GM10266 (cell line): Measurements from ENCODE around the gene CEBPA.

ENCODE experiments used
- DNase-seq: peaks from one replicate; pipeline ENCODE4 v3.0.0; 2012; ENCODE audit errors: extremely low spot score
- TF ChIP-seq, protein P1 (sequence below): IDR thresholded peaks from 2 replicates; pipeline ENCODE4 v1.5.1; 2012; ENCODE audit warnings: mild to moderate bottlenecking, low read depth; ENCODE audit not compliant: control insufficient read depth, insufficient read depth; ENCODE audit errors: missing control alignments

Gene CEBPA

DNA sequence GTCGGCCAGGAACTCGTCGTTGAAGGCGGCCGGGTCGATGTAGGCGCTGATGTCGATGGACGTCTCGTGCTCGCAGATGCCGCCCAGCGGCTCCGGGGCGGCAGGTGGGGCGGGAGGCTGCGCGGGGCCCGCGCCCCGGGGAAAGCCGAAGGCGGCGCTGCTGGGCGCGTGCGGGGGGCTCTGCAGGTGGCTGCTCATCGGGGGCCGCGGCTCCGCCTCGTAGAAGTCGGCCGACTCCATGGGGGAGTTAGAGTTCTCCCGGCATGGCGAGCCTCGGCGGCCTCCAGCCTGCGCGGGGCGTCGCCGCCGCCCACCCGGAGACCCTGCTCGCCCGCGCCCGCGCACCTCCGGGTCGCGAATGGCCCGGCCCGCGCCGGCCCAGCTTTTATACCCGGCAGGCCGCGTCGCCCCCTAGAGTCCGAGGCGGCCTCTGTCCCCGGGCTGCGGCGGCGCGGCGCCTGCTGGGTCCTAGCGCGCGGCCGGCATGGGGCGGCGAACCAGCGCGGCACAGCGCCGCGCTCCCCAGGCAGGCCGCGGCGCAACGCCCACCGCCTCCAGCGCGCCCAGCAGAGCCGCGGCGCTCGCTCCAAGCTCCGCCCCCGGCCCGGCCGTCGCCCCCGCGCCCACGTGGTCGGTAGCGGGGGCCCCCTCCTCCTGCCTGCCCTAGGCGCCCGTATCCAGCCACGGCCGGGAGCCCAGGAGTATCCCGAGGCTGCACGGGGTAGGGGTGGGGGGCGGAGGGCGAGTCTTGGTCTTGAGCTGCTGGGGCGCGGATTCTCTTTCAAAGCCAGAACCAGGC is at the start of gene CEBPA:
Gene CEBPA, minus strand, starts transcription at position 360 of the 799 bp plus-strand sequence. Its CDS starts 120 bp downstream, at position 240.
- TF ChIP-seq, protein P1, sequence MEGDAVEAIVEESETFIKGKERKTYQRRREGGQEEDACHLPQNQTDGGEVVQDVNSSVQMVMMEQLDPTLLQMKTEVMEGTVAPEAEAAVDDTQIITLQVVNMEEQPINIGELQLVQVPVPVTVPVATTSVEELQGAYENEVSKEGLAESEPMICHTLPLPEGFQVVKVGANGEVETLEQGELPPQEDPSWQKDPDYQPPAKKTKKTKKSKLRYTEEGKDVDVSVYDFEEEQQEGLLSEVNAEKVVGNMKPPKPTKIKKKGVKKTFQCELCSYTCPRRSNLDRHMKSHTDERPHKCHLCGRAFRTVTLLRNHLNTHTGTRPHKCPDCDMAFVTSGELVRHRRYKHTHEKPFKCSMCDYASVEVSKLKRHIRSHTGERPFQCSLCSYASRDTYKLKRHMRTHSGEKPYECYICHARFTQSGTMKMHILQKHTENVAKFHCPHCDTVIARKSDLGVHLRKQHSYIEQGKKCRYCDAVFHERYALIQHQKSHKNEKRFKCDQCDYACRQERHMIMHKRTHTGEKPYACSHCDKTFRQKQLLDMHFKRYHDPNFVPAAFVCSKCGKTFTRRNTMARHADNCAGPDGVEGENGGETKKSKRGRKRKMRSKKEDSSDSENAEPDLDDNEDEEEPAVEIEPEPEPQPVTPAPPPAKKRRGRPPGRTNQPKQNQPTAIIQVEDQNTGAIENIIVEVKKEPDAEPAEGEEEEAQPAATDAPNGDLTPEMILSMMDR: peak; percentile 68
- peak; percentile 93 for DNase-seq

DNA sequence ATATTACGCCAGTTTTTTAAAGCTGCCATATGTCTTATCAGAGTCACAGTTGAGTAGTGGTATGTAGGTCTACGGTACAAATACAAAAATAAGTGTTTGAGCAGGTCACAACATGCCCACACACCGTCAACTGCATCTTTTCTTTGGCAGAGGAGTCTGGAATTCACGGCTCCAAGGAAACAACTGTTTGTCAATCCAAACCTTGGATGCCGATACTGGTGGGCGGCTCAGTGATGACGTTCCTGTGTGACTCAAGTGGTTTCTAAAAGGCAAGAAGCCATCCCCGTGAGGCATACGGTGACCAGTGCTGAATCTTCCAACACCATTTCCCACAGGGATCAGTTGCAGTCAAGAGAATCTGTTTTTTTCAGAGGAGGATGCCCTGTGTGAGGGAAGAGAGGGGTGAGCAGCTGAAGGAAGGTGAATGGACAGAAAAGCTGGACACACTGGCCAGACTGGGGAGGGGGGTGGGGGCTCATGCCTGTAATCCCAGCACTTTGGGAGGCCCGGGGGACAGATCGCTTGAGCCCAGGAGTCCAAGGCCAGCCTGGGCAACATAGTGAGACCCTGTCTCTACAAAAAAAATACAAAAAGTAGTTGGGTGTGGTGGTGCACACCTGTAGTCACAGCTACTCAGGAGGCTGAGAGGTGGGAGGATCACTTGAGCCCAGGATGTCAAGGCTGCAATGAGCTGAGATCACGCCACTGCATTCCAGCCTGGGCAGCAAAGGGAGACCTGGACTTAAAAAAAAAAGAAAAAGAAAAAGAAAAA is 48.4 kb upstream of the CEBPA start:
- no peak for DNase-seq
- TF ChIP-seq, protein P1: no peak

DNA sequence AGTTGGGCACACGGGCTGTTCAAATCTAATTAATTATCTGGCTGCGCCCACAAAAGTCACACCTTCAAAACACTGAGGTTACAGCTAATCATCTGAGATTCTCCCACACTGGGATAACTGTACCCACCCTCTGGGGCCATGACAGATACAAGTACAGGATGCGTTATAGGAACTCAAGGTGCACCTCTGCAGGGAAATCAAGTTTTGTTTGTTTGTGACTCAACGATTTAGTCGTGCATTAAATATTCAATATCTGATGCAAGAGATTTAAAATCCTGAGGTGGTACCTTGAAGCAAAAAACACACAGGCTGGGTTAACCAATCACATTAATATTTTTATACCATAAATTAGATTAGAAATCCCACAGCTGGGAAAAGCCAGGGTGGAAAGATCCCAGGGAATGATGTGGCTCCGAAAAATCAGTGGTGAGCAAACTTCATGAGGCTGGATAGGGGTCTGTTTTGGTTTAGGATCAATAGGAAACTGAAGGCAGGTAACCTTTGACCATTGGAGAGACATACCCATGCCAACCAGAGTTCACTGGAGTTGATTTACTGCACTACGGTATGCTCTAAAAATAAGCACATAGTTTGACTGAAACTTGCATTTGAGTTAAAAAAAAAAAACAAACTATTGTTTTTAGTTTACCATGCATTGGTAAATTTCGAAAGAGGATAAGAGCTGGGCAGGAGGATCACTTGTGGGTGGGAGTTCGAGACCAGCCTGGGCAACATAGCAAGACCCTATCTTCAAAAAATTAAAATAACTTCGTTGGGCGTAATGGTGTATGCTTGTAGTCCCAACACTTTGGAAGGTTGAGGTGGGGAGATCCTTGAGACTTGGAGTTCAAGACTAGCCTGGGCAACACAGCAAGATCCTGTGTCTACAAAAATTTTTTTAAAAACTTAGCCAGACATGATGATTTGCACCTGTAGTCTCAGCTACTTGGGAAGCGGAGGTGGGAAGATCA is 47.3 kb upstream of the CEBPA start:
- TF ChIP-seq, protein P1: no peak
- DNase-seq: no peak

DNA sequence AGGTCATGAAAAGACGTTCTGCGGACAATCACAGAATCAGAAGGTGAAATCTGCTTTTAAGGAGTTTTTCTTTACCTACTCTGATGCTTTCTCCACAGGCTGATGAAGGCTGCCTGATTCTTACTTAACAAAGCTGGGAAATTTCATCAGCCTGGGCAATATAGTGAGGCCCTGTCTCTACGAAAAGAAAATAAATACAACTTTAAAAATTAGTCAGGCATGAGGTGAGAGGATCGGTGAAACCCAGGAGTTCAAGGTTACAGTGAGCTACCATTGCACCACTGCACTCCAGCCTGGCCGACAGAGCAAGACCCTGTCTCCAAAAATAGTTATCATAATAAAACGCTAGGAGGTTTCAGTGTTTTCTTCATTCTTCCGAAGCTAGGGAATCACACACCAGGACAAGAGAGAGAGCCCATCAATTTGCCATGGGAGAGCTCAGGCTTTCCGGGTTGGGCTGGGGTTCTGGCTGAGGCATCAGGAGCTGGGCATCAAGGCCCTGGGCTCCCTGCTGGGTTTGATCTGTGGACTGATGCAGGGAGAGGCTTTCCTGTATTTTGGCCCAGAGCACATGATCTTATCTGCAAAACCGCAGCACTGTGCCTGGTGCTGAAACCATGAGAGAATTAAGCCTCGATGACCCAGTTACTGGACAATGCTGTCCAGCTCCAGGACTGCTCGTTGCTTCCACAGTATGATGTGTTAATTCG is 46.1 kb upstream of the CEBPA start:
- no peak for DNase-seq
- TF ChIP-seq, protein P1: no peak

DNA sequence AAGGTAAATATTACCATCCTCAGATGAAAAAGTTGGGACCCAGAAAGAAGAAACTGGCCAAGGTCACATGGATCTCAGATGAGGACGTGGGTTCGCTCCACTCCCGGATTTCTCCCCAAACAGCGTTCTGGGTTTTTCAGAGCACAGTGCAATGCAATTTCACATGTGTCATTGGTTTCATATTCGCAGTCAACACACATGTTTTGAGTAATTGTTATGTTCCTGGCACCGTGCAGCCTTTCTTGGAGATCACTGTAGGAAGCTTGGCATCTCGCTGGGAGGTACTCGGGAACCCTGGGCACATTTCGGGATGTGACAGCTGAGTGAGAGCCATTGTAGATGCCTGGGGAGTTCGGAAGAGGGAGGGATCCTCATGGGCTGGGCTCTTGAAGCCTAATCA is 45.0 kb upstream of the CEBPA start:
- TF ChIP-seq, protein P1: no peak
- DNase-seq: no peak

DNA sequence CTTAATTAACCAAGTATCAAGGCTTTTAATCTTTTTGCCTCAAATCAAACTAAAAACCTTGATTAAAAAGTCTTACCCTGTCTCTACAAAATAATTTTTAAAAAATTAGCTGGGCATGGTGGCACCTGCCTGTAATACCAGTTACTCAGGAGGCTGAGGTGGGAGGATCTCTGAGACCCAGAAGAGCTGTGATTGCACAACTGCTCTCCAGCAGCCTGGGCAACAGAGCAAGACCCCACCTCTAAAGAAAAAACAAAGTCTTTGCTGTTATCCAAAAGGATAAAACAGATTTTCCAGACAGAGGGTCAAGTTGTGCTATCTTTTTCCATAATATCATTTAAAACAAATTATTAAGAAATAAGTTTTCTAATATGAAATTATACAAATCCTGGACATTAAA is 44.3 kb upstream of the CEBPA start:
- TF ChIP-seq, protein P1: no peak
- DNase-seq: no peak
